SK-N-SH treated with all-trans-retinoic acid at 6 μM for 48 hours (cell line): ENCODE results near the gene CCDC69.
"Not testable (repeated sequence)": the region's sequence is repeated elsewhere in the genome, so short reads cannot be mapped to it uniquely, and the experiment has no call there.

Source experiments
- ATAC-seq: fragments of 200-7000 bp; cut with Tn5 transposase; 3 replicates; pipeline ENCODE4 v1.9.1; 2020; ENCODE audit warnings: mild to moderate bottlenecking, moderate library complexity
- ARNTL ChIP-seq: fragments of 450-650 bp; formaldehyde crosslinking; IDR thresholded peaks from 2 replicates; pipeline ENCODE4 v1.5.0; 2020; ENCODE audit warnings: low read depth, mild to moderate bottlenecking, moderate library complexity, borderline replicate concordance
- BACH2 ChIP-seq: fragments of 250-450 bp; sonication (Bioruptor Pico); IDR thresholded peaks from 2 replicates; pipeline ENCODE4 v1.9.0; 2021; ENCODE audit warnings: mild to moderate bottlenecking, borderline replicate concordance
- CREB5 ChIP-seq: fragments of 250-450 bp; sonication (Bioruptor Pico); IDR thresholded peaks from 2 replicates; pipeline ENCODE4 v1.5.1; 2020; ENCODE audit warnings: low read depth, mild to moderate bottlenecking, moderate library complexity
- CSDC2 ChIP-seq: fragments of 250-450 bp; sonication (Bioruptor Pico); IDR thresholded peaks from 2 replicates; pipeline ENCODE4 v1.5.0; 2020; ENCODE audit warnings: mild to moderate bottlenecking, moderate library complexity
- CSRNP3 ChIP-seq: fragments of 250-450 bp; sonication (Bioruptor Pico); IDR thresholded peaks from 2 replicates; pipeline ENCODE4 v1.5.1; 2021; ENCODE audit warnings: mild to moderate bottlenecking, moderate library complexity
- GLIS3 ChIP-seq: fragments of 250-450 bp; sonication (Bioruptor Pico); IDR thresholded peaks from 2 replicates; pipeline ENCODE4 v1.5.0; 2020; ENCODE audit warnings: mild to moderate bottlenecking, moderate library complexity
- ISL1 ChIP-seq: fragments of 250-450 bp; sonication (Bioruptor Pico); IDR thresholded peaks from 2 replicates; pipeline ENCODE4 v2.1.2; 2022; ENCODE audit warnings: mild to moderate bottlenecking, moderate library complexity
- PATZ1 ChIP-seq: fragments of 250-450 bp; sonication (Bioruptor Pico); IDR thresholded peaks from 2 replicates; pipeline ENCODE4 v1.8.0; 2020; ENCODE audit warnings: mild to moderate bottlenecking, moderate library complexity, borderline replicate concordance
- POU6F1 ChIP-seq: fragments of 250-450 bp; sonication (Bioruptor Pico); IDR thresholded peaks from 2 replicates; pipeline ENCODE4 v1.8.0; 2021; ENCODE audit warnings: low read depth, mild to moderate bottlenecking, moderate library complexity, borderline replicate concordance
- PPARA ChIP-seq: fragments of 250-450 bp; sonication (Bioruptor Pico); IDR thresholded peaks from 2 replicates; pipeline ENCODE4 v1.5.0; 2020; ENCODE audit warnings: mild to moderate bottlenecking, borderline replicate concordance
- SNAI2 ChIP-seq: fragments of 250-450 bp; sonication (Bioruptor Pico); IDR thresholded peaks from 2 replicates; pipeline ENCODE4 v1.5.0; 2020; ENCODE audit warnings: mild to moderate bottlenecking, moderate library complexity
- TCF4 ChIP-seq: fragments of 250-450 bp; sonication (Bioruptor Pico); IDR thresholded peaks from 2 replicates; pipeline ENCODE4 v1.8.0; 2021; ENCODE audit warnings: mild to moderate bottlenecking, moderate library complexity, borderline replicate concordance
- TOX ChIP-seq: fragments of 250-450 bp; sonication (Bioruptor Pico); IDR thresholded peaks from 2 replicates; pipeline ENCODE4 v1.8.0; 2021; ENCODE audit warnings: mild to moderate bottlenecking, moderate library complexity, borderline replicate concordance
- TSHZ2 ChIP-seq: fragments of 250-450 bp; sonication (Bioruptor Pico); IDR thresholded peaks from 2 replicates; pipeline ENCODE4 v1.5.0; 2020; ENCODE audit warnings: mild to moderate bottlenecking, moderate library complexity
- ZC3H10 ChIP-seq: fragments of 250-450 bp; sonication (Bioruptor Pico); IDR thresholded peaks from 2 replicates; pipeline ENCODE4 v1.5.1; 2021; ENCODE audit warnings: mild to moderate bottlenecking, moderate library complexity
- ZFP3 ChIP-seq: fragments of 250-450 bp; sonication (Bioruptor Pico); IDR thresholded peaks from 2 replicates; pipeline ENCODE4 v1.5.0; 2020; ENCODE audit warnings: mild to moderate bottlenecking, moderate library complexity
- ZFP30 ChIP-seq: fragments of 450-650 bp; formaldehyde crosslinking; IDR thresholded peaks from 2 replicates; pipeline ENCODE4 v1.5.0; 2022; ENCODE audit warnings: mild to moderate bottlenecking, moderate library complexity
- ZNF565 ChIP-seq: fragments of 450-650 bp; formaldehyde crosslinking; conservative IDR thresholded peaks from 2 replicates; pipeline ENCODE4 v1.5.0; 2020; ENCODE audit warnings: low read depth, mild to moderate bottlenecking, moderate library complexity
- ZNF70 ChIP-seq: fragments of 450-650 bp; formaldehyde crosslinking; IDR thresholded peaks from 2 replicates; pipeline ENCODE4 v1.5.0; 2020; ENCODE audit warnings: mild to moderate bottlenecking, moderate library complexity
- ZNF8 ChIP-seq: fragments of 450-650 bp; formaldehyde crosslinking; IDR thresholded peaks from 2 replicates; pipeline ENCODE4 v1.5.0; 2020; ENCODE audit warnings: mild to moderate bottlenecking, moderate library complexity

Gene CCDC69

GRCh38 chr5:151199581-151200185 is 24.2 kb downstream of the CCDC69 start:
- no peak for ATAC-seq
- TF ChIP-seq ZNF70 (CRISPR knock-in tag) (no peak), ISL1 (CRISPR knock-in tag) (no peak), CSDC2 (no peak), TOX (no peak), CSRNP3 (CRISPR knock-in tag) (no peak), SNAI2 (no peak), GLIS3 (CRISPR knock-in tag) (no peak), BACH2 (CRISPR knock-in tag) (no peak), POU6F1 (CRISPR knock-in tag) (no peak), ZFP30 (no peak), CREB5 (CRISPR knock-in tag) (no peak), ZNF565 (CRISPR knock-in tag) (no peak), TSHZ2 (CRISPR knock-in tag) (no peak), PPARA (CRISPR knock-in tag) (no peak), ZFP3 (CRISPR knock-in tag) (no peak), TCF4 (CRISPR knock-in tag) (no peak), ZC3H10 (CRISPR knock-in tag) (no peak), ARNTL (CRISPR knock-in tag) (no peak)

GRCh38 chr5:151198861-151199260 is 25.0 kb downstream of the CCDC69 start:
- TF ChIP-seq ZFP3 (CRISPR knock-in tag), result no peak
- TF ChIP-seq PATZ1, result no peak
- TF ChIP-seq ZC3H10 (CRISPR knock-in tag), result no peak
- no peak for TF ChIP-seq ZFP30
- no peak for TF ChIP-seq ISL1 (CRISPR knock-in tag)
- TF ChIP-seq ZNF70 (CRISPR knock-in tag), result no peak
- no peak for TF ChIP-seq ZNF8 (CRISPR knock-in tag)
- TF ChIP-seq TSHZ2 (CRISPR knock-in tag), result no peak
- TF ChIP-seq, all 23 proteins: peak for 0
- ATAC-seq, result no peak

GRCh38 chr5:151197291-151197600 is 26.6 kb downstream of the CCDC69 start:
- ATAC-seq, result not testable (repeated sequence)
